ENCODE measurements around the gene COL4A4. TPM values are rescaled to one million over a fixed set of nuclear protein-coding genes. Genes with fewer than 3 reads are reported as not detected.

Gene COL4A4
- total RNA-seq, 1 experiment from 2014 or later = 0.42 TPM

DNA sequence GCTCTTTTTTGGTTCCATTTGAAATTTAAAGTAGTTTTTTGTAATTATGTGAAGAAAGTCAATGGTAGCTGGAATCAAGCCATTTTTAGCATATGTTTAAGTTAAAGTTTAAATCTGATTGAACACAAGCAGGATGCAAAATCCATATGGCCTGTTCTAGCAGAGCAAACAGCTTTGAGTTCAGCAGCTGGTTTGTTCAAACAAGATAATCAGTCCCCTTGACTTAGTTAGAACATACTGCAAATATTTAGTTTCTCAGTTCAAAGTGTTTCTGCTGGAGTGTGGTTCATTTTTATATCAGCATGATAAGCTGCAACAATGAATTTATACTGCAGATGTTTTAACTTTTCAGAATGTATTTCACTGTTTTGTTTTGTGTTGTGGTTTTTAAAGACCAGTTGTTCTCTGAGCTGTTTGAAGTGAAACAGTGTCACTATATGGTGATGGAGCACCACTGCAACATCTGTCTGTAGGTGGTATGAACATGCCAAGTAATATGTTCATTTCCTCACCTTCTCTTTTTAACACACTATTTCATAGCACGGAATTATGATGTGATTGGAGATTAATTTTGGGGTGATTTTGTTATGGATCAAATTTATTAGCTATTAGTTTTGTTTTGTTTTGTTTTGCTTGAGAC is 125.3 kb downstream of the COL4A4 start:
- Histone ChIP-seq H3K27me3 (ENCODE audit: control insufficient read depth, insufficient read depth, low read length) (no peaks in the 10 kb centered on the region), H3K4me3 (ENCODE audit: insufficient read depth, low read depth, low read length) (no peak overlapping the region), H3K36me3 (replicated peaks; ENCODE audit: control insufficient read depth, insufficient read depth, low read length) (no peaks in the 10 kb centered on the region)
- DNase-seq = no peak

DNA sequence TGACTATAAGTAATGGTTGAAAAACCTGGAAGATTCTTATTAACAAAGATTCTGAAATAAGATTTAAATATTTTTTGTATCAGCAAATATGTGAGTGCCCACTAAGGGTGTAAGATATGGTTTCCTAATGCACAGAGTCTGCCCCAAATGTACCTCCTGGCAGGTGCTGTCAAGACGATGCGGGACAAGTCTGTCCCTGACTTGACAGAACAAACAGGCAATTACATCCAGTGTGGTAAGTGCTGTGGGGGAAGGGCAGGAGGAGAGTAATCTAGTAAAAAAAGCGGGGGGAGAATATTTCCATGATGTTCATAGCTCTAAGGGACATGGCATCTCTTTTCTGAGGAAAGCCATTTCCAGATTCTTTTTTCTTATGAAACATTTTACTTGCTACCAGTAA is 127.5 kb downstream of the COL4A4 start:
- Histone ChIP-seq H3K36me3 (replicated peaks; ENCODE audit: control insufficient read depth, insufficient read depth, low read length) (no peaks in the 10 kb centered on the region), H3K4me3 (ENCODE audit: insufficient read depth, low read depth, low read length) (no peak overlapping the region), H3K27me3 (ENCODE audit: control insufficient read depth, insufficient read depth, low read length) (no peaks in the 10 kb centered on the region)
- DNase-seq = no peak

DNA sequence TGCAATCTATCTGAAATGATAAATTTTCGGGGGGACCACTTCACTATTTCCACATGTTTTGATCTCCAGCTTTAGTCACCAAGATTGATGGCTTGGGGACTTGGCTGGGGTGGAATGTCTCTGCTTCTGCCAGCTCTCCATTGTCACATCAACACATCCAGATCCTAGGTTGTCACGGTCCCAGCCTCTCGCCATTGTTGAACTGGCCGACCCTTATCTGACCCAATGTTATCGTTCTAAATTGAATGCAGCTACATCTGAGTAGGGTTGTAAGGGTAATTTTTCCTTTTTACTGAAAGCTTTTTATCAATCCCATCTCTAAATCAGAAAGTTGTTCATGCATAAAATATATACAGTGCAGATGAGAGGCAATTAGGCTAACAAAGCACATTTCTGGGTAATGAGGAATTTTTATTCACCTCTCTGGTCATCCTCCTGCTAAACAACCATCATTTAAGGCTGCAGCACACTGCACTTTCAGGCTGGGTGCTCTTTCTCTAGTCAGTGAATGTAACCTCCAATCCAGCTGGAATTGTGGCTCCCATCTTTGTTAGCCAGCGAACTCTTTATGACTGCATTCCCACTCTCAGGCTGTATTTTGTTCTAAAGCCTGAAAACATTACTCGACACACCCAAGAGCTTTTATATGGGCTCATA is 128.2 kb downstream of the COL4A4 start:
- no peak for DNase-seq
- H3K27me3 ChIP-seq (ENCODE audit: control insufficient read depth, insufficient read depth, low read length) = no peaks in the 10 kb centered on the region
- H3K36me3 ChIP-seq (replicated peaks; ENCODE audit: control insufficient read depth, insufficient read depth, low read length) = no peaks in the 10 kb centered on the region
- H3K4me3 ChIP-seq (ENCODE audit: insufficient read depth, low read depth, low read length) = no peak overlapping the region

DNA sequence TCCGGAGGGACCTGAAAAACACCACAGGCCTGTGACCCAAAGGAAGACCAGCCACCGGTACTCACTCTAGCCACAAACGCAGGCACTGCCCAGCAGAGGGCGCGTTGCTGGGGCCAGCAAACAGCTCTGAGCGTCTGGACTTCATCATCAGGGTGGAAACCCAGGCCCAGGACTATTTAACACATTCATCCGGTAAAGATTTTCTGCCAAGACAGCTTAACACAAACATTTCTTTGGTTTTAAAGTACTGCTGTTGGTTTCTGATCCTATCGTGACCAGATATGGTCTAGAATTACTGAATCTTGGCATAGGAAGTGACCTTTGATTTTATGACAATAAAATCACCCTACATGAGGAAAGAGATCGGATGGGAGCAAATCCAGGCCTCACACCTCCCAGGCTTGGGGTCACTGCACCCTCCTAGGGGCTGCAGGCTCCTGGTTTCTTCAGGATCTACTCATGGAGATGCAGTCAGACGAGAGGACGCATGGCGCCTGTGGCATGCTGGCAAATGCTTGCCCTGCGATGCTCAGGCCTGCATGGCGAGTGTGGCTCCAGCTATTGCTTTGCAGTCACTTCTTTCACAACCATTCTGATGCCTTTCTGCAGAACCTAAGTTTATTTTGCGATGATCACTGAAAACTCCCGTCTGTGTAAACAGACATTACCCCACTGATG is 130.4 kb downstream of the COL4A4 start:
- Histone ChIP-seq H3K27me3 (ENCODE audit: control insufficient read depth, insufficient read depth, low read length) (no peaks in the 10 kb centered on the region), H3K36me3 (replicated peaks; ENCODE audit: control insufficient read depth, insufficient read depth, low read length) (no peaks in the 10 kb centered on the region), H3K4me3 (ENCODE audit: insufficient read depth, low read depth, low read length) (no peak overlapping the region)
- peak; percentile 76 for DNase-seq

DNA sequence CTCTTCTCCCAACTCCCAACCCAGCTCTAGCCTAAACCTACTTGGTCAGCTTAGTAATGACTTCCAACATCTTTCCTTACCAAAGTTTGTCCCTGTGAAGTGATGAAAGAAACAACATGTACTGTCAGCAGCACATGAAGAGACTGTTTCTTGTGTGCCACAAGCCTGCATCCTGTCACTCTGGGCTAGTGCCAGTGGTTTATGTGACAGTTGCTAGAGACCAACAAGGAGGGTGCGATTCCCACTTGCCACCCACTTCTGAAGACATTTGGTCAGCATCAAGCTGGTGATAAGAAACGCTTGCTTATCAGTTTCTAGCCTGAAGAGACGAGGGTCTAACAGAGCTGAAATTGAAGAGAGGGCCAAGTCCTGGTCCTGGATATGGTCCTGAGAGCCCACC is 132.6 kb downstream of the COL4A4 start:
- Histone ChIP-seq H3K36me3 (replicated peaks; ENCODE audit: control insufficient read depth, insufficient read depth, low read length) (no peaks in the 10 kb centered on the region), H3K27me3 (ENCODE audit: control insufficient read depth, insufficient read depth, low read length) (no peaks in the 10 kb centered on the region), H3K4me3 (ENCODE audit: insufficient read depth, low read depth, low read length) (no peak overlapping the region)
- DNase-seq = no peak

DNA sequence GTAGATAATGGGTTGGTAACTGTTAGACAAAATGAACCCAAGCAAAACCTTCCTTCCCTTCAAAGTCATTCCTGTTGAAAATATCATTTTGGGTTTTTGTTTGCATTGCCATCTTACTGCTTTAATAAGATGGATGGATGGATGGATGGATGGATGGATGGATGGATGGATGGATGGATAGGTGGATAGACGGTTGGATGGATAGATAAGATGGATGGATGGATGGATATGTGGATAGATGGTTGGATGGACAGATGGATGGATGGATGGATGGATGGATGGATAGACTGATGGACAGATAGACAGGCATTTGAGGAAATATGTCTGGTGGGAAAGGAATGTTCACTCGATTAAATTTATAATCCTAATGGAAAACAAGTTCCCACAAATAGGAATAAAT is 133.2 kb downstream of the COL4A4 start:
- Histone ChIP-seq H3K27me3 (ENCODE audit: control insufficient read depth, insufficient read depth, low read length) (no peaks in the 10 kb centered on the region), H3K36me3 (replicated peaks; ENCODE audit: control insufficient read depth, insufficient read depth, low read length) (no peaks in the 10 kb centered on the region), H3K4me3 (ENCODE audit: insufficient read depth, low read depth, low read length) (no peak overlapping the region)
- no peak for DNase-seq

DNA sequence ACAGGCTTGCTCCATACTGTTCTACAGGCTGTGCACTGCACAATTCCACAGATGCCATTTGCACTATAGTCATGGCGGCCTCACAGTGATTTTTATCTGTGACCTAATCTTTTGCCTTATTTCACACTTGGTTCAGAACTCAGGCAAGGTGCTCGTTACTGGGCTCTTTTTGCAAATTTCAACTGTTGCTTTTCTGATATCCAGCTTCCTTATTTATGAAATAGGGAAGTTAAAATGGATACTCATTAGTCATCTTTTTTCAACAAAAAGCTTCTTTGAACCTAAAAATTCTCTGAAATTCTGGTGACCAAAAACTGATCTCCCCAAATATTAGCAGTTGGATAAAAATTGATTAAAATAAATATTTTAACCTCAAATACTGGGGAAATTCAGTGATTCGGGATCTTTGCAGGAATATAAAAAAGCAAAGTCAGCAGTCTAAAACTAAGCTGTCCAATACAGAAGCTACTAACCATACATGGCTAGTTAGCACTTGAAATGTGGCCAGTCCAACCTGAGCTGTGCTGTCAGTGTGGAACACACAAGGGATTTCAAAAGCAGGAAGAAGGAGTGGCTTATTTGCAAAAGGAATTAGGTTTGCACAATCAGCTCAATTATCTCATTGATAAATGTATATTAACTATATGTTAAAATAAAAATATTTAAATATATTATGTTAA is 134.4 kb downstream of the COL4A4 start:
- Histone ChIP-seq H3K36me3 (replicated peaks; ENCODE audit: control insufficient read depth, insufficient read depth, low read length) (no peaks in the 10 kb centered on the region), H3K4me3 (ENCODE audit: insufficient read depth, low read depth, low read length) (no peak overlapping the region), H3K27me3 (ENCODE audit: control insufficient read depth, insufficient read depth, low read length) (no peaks in the 10 kb centered on the region)
- DNase-seq = no peak

DNA sequence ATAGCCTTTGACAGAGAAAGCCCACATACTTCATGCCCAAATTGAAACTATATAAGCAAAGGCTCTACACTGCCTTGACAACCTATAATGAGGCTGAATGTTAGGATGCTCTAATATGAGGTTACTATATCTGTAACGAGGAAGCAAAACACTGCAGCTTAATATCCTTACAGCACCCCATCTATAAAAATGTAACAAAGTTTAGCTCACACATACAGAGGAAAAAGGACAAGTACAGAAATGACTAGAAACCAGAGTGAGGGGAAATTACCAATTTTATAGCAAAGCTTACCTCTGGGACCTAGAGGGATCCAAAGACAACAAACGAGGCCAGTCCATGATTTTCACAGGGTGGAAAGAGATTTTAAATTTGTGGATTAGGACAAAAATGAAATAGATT is 138.5 kb downstream of the COL4A4 start:
- Histone ChIP-seq H3K27me3 (ENCODE audit: control insufficient read depth, insufficient read depth, low read length) (no peaks in the 10 kb centered on the region), H3K36me3 (replicated peaks; ENCODE audit: control insufficient read depth, insufficient read depth, low read length) (no peaks in the 10 kb centered on the region), H3K4me3 (ENCODE audit: insufficient read depth, low read depth, low read length) (no peak overlapping the region)
- DNase-seq = no peak

DNA sequence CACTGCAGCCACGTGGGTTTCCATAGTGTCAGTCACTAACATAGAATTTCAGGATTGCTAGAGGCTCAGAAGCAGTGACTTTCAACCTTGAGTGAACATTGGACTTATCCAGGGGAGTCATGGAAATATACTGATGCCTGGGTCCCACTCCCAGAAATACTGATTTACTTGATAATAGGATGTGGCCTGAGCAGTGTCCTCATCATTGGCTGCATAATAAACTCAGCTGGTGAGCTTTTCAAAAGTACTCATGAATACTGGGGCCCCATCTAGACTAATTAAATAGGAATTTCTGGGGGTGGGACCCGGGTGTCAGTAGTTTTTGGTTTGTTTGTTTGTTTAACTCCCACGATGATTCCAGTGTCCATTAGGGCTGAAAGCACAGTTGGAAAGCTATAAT is 141.4 kb downstream of the COL4A4 start:
- no peaks in the 10 kb centered on the region for H3K36me3 ChIP-seq (replicated peaks; ENCODE audit: control insufficient read depth, insufficient read depth, low read length)
- no peak for DNase-seq
- no peaks in the 10 kb centered on the region for H3K27me3 ChIP-seq (ENCODE audit: control insufficient read depth, insufficient read depth, low read length)
- H3K4me3 ChIP-seq (ENCODE audit: insufficient read depth, low read depth, low read length) = no peak overlapping the region

DNA sequence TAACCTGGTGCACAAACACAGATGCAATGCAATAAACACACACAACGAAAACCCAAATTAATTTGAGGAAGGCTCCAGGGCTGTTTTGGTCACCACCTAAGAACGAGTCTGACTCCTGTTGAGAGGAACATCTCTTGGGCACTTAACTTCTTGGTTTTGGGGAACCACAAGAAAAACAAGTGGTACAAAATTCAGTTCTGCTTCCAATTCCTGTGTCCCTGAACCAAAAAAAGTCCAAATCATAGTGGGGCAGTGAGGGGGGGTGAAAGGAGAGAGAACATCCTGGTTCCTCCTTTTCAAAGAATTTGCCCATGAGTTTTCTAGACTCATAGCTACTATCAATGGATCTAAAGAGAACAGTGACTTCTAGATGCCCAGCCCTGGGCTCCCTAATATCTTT is 143.6 kb downstream of the COL4A4 start:
- DNase-seq = no peak
- no peaks in the 10 kb centered on the region for H3K36me3 ChIP-seq (replicated peaks; ENCODE audit: control insufficient read depth, insufficient read depth, low read length)
- no peak overlapping the region for H3K4me3 ChIP-seq (ENCODE audit: insufficient read depth, low read depth, low read length)
- H3K27me3 ChIP-seq (ENCODE audit: control insufficient read depth, insufficient read depth, low read length) = no peaks in the 10 kb centered on the region

DNA sequence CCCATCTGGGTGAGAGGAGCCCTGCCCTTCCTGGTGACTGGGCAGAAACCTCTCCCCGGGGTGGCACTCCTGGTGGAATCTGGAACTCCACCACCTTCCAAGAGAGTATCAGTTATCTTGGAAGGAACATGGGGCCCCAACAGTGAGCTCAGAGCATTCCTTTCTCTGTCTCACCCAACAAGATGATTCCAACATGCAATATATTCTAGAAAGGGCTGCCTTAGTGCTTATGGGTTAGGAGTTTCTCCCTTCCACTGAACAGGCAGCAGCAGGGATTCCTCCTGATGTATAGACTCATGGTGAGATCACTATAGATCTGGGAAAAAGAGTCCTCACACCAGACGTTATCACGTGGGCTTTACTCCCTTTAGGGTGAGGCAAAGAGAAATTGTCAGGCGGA is 147.1 kb downstream of the COL4A4 start:
- Histone ChIP-seq H3K27me3 (ENCODE audit: control insufficient read depth, insufficient read depth, low read length) (no peaks in the 10 kb centered on the region), H3K4me3 (ENCODE audit: insufficient read depth, low read depth, low read length) (no peak overlapping the region), H3K36me3 (replicated peaks; ENCODE audit: control insufficient read depth, insufficient read depth, low read length) (no peaks in the 10 kb centered on the region)
- DNase-seq = no peak

DNA sequence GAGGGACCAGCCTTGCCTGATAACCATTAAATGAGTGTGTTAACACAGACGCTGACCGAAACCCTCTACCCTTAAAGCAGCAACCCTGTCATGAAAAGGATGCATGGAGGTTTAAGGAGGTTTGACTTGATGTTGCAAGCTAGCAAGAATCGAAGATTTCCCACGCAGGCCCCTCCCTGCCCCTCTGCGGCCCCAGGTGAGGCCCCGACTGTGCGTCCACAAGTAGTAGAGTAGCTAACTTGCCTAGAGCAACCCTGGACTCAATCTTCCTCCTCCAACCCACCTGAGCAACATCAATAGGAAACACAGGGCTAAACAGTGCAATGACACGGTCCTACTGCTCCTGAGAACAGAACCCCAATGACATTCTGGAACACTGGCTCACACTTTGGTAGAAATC is 150.1 kb downstream of the COL4A4 start:
- Histone ChIP-seq H3K27me3 (ENCODE audit: control insufficient read depth, insufficient read depth, low read length) (no peaks in the 10 kb centered on the region), H3K4me3 (ENCODE audit: insufficient read depth, low read depth, low read length) (no peak overlapping the region), H3K36me3 (replicated peaks; ENCODE audit: control insufficient read depth, insufficient read depth, low read length) (no peaks in the 10 kb centered on the region)
- DNase-seq = no peak

DNA sequence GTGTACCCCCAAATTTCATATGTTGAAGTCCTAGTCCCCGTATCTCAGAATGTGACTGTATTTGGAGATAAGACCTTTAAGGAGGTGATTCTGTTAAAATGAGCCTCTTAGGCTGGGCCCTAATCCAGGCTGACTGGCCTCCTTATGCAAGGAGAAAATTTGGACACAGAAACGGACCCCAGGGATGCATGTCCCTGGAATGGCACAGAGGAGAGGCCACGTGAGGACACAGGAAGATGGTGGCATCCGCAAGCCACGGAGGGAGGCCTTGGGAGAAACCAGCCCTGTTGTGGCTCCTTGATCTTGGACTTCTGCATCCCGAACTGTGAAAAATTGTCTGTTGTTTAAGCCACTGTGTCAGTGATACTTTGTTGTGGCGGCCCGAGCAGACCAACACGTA is 150.7 kb downstream of the COL4A4 start:
- Histone ChIP-seq H3K36me3 (replicated peaks; ENCODE audit: control insufficient read depth, insufficient read depth, low read length) (no peaks in the 10 kb centered on the region), H3K4me3 (ENCODE audit: insufficient read depth, low read depth, low read length) (no peak overlapping the region), H3K27me3 (ENCODE audit: control insufficient read depth, insufficient read depth, low read length) (no peaks in the 10 kb centered on the region)
- DNase-seq = no peak

DNA sequence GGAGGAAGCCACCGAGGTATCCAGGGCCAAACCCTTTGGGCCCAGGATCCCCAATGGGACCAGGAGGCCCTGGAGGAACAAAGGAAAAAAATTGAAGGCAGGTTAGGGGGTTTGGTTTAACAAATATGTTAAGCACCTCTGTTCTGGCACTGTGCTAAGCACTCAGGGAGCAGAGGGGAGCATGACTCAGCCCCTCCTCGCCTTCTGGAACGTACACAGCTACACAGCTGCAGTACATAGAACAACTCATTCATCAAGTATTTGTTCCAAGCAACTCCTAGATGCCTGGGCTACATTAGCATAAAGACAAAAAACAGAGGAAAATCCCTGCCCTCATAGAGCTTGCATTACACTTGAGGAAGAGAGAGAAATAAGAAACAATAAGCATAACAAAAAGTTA is 153.6 kb downstream of the COL4A4 start:
- DNase-seq = no peak
- H3K27me3 ChIP-seq (ENCODE audit: control insufficient read depth, insufficient read depth, low read length) = no peaks in the 10 kb centered on the region

DNA sequence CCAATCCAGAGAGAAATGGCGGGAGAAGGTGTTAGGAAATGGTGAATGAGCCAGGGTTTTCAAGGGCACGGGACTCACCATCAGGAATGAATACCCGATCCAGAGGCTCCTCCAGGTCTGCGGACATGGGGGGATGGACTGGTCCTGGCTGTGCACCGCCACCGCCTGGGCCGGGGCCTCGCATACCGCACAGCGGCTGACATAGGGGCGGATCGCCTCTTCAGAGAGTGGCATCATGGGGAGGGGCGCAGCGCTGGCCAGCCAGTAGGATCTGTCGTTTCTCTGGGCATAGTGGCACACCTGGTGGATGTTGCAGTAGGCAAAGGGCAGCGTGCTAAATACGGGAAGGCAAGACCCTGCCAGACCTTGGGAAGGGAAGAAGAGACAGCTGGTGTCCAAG is 156.1 kb downstream of the COL4A4 start:
- Histone ChIP-seq H3K4me3 (ENCODE audit: insufficient read depth, low read depth, low read length) (no peak overlapping the region), H3K36me3 (replicated peaks; ENCODE audit: control insufficient read depth, insufficient read depth, low read length) (no peaks in the 10 kb centered on the region)
- DNase-seq = no peak

More for the DNA sequence above, 153.6 kb downstream of the COL4A4 start:
- Histone ChIP-seq H3K36me3 (replicated peaks; ENCODE audit: control insufficient read depth, insufficient read depth, low read length) (no peaks in the 10 kb centered on the region), H3K4me3 (ENCODE audit: insufficient read depth, low read depth, low read length) (no peak overlapping the region)

More for the DNA sequence above, 156.1 kb downstream of the COL4A4 start:
- H3K27me3 ChIP-seq (ENCODE audit: control insufficient read depth, insufficient read depth, low read length) = no peaks in the 10 kb centered on the region
